Activated CD8-positive, alpha-beta memory T cell treated with anti-CD3 and anti-CD28 coated beads, Interleukin-2, amount 50 U/mL, for 4 hours (primary cell): ENCODE measurements around the gene SERPINB7.

ENCODE experiments used
- DNase-seq: peaks from one replicate; pipeline ENCODE4 v3.0.0-alpha.2; 2020

Gene SERPINB7

DNA sequence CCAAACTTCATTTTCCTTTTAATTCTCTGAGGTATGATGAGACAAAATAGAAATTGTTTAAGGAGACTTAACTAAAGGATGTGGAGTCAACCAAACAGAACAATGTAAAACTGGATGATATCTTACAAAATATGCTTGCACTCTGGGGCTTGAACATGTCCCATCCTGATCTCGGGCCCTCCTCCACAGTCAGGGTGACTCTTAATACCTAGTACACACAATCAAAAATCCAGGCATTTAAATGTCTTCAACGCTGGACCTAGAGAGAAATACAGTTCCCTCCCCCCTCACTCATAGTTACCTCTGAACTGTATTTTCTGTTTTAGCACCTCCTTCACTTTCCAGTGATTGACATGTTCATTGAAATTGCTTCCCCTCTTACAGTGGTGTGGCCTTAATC is 75.4 kb downstream of the SERPINB7 start:
- DNase-seq = no peak
